SU-DHL-6 (cell line): ENCODE data around the gene CTBP1.

Experiments
- H2AFZ ChIP-seq: fragments of 200-600 bp; sonication (generic); 2 replicates; pipeline ENCODE4 v1.6.1; 2014; ENCODE audit warnings: low read depth, mild to moderate bottlenecking, moderate library complexity, mixed read lengths, antibody characterized with exemption, low read length; ENCODE audit not compliant: severe bottlenecking
- H3F3A ChIP-seq: fragments of 200-600 bp; shearing (Covaris generic); 2 replicates; pipeline ENCODE4 v1.6.0; 2016; ENCODE audit warnings: antibody characterized with exemption, mild to moderate bottlenecking; ENCODE audit not compliant: insufficient read depth
- H3K27ac ChIP-seq: fragments of 200-600 bp; sonication (generic); 2 replicates; pipeline ENCODE4 v1.5.1; 2016; ENCODE audit warnings: low read depth, mild to moderate bottlenecking, low read length, moderate library complexity, mixed read lengths
- H3K27me3 ChIP-seq: fragments of 200-600 bp; sonication (generic), shearing (Covaris generic); 2 replicates; pipeline ENCODE4 v1.6.0; 2014; ENCODE audit warnings: mild to moderate bottlenecking, low read length
- H3K36me3 ChIP-seq: fragments of 200-600 bp; sonication (generic); 2 replicates; pipeline ENCODE4 v1.6.1; 2014; ENCODE audit warnings: mild to moderate bottlenecking, low read length, mixed read lengths
- H3K4me2 ChIP-seq: fragments of 300-600, 200-600 bp; shearing (Covaris generic), sonication (generic); 2 replicates; pipeline ENCODE4 v1.6.0; 2014; ENCODE audit warnings: low read length, low read depth, mild to moderate bottlenecking; ENCODE audit not compliant: poor library complexity, severe bottlenecking
- H3K4me3 ChIP-seq: fragments of 200-600 bp; sonication (generic); 2 replicates; pipeline ENCODE4 v1.5.1; 2014; ENCODE audit warnings: antibody characterized with exemption, low read length, mild to moderate bottlenecking, mixed read lengths; ENCODE audit not compliant: insufficient read depth, poor library complexity, severe bottlenecking
- H3K79me2 ChIP-seq: fragments of 200-600 bp; sonication (generic); 2 replicates; pipeline ENCODE4 v1.6.1; 2014; ENCODE audit warnings: mild to moderate bottlenecking, low read length, moderate library complexity; ENCODE audit not compliant: insufficient read depth
- H3K9ac ChIP-seq: fragments of 200-600 bp; sonication (generic); 2 replicates; pipeline ENCODE4 v1.7.0; 2014; ENCODE audit warnings: mild to moderate bottlenecking, low read length
- H3K9me2 ChIP-seq: fragments of 200-600 bp; sonication (generic); replicated peaks from 2 replicates; pipeline ENCODE4 v1.6.1; 2014; ENCODE audit warnings: low read length; ENCODE audit not compliant: insufficient read depth
- H3K9me3 ChIP-seq: fragments of 200-600 bp; sonication (generic); 2 replicates; pipeline ENCODE4 v1.6.1; 2014; ENCODE audit warnings: low read length, mixed read lengths; ENCODE audit not compliant: insufficient read depth
- H4K20me1 ChIP-seq: fragments of 200-600 bp; sonication (generic); 2 replicates; pipeline ENCODE4 v1.6.1; 2014; ENCODE audit warnings: low read depth, mild to moderate bottlenecking, antibody characterized with exemption, low read length, moderate library complexity, mixed read lengths
- EZH2phosphoT487 ChIP-seq: fragments of 200-600 bp; sonication (generic), shearing (Covaris generic); conservative IDR thresholded peaks from 2 replicates; pipeline ENCODE4 v1.6.1; 2018; ENCODE audit warnings: mild to moderate bottlenecking, antibody characterized with exemption, low read length, moderate library complexity, mixed read lengths
- TF ChIP-seq, protein P1 (sequence below): fragments of 200-600 bp; sonication (generic); IDR thresholded peaks from one replicate; pipeline ENCODE4 v1.5.1; 2017; ENCODE audit warnings: antibody characterized with exemption, mild to moderate bottlenecking, low read length, moderate library complexity; ENCODE audit not compliant: insufficient read depth, poor library complexity, severe bottlenecking

Gene CTBP1

GRCh38 chr4:1204828-1205585, 43.9 kb downstream of the CTBP1 start:
- no peak overlapping the region for H2AFZ ChIP-seq
- no peak for TF ChIP-seq EZH2phosphoT487
- TF ChIP-seq, protein P1, sequence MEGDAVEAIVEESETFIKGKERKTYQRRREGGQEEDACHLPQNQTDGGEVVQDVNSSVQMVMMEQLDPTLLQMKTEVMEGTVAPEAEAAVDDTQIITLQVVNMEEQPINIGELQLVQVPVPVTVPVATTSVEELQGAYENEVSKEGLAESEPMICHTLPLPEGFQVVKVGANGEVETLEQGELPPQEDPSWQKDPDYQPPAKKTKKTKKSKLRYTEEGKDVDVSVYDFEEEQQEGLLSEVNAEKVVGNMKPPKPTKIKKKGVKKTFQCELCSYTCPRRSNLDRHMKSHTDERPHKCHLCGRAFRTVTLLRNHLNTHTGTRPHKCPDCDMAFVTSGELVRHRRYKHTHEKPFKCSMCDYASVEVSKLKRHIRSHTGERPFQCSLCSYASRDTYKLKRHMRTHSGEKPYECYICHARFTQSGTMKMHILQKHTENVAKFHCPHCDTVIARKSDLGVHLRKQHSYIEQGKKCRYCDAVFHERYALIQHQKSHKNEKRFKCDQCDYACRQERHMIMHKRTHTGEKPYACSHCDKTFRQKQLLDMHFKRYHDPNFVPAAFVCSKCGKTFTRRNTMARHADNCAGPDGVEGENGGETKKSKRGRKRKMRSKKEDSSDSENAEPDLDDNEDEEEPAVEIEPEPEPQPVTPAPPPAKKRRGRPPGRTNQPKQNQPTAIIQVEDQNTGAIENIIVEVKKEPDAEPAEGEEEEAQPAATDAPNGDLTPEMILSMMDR: no peak
- H3F3A ChIP-seq: peaks cover 5% of the 10 kb centered on the region
- no peaks in the 10 kb centered on the region for H3K27me3 ChIP-seq
- H3K79me2 ChIP-seq: 0 out of 2 replicates have a peak, but pooled peaks cover 6% of the 10 kb centered on the region
- no peak overlapping the region for H3K9ac ChIP-seq
- no peaks in the 10 kb centered on the region for H3K9me2 ChIP-seq
- no peak overlapping the region for H3K4me2 ChIP-seq
- no peak overlapping the region for H3K4me3 ChIP-seq
- no peaks in the 10 kb centered on the region for H3K9me3 ChIP-seq
- H4K20me1 ChIP-seq: no peaks in the 10 kb centered on the region
- no peaks in the 10 kb centered on the region for H3K36me3 ChIP-seq
- no peak overlapping the region for H3K27ac ChIP-seq

GRCh38 chr4:1204286-1204827, 44.6 kb downstream of the CTBP1 start:
- H3K27me3 ChIP-seq: no peaks in the 10 kb centered on the region
- H3K9ac ChIP-seq: no peak overlapping the region
- H3F3A ChIP-seq: peaks cover 12% of the 10 kb centered on the region
- no peak overlapping the region for H2AFZ ChIP-seq
- 0 out of 2 replicates have a peak, but pooled peaks cover 6% of the 10 kb centered on the region for H3K79me2 ChIP-seq
- H3K9me2 ChIP-seq: no peaks in the 10 kb centered on the region
- H3K4me3 ChIP-seq: no peak overlapping the region
- TF ChIP-seq, protein P1: no peak
- TF ChIP-seq EZH2phosphoT487: no peak
- H3K9me3 ChIP-seq: no peaks in the 10 kb centered on the region
- H3K4me2 ChIP-seq: no peak overlapping the region
- H3K27ac ChIP-seq: peak overlapping the region; percentile 60
- H4K20me1 ChIP-seq: no peaks in the 10 kb centered on the region
- H3K36me3 ChIP-seq: no peaks in the 10 kb centered on the region

DNA sequence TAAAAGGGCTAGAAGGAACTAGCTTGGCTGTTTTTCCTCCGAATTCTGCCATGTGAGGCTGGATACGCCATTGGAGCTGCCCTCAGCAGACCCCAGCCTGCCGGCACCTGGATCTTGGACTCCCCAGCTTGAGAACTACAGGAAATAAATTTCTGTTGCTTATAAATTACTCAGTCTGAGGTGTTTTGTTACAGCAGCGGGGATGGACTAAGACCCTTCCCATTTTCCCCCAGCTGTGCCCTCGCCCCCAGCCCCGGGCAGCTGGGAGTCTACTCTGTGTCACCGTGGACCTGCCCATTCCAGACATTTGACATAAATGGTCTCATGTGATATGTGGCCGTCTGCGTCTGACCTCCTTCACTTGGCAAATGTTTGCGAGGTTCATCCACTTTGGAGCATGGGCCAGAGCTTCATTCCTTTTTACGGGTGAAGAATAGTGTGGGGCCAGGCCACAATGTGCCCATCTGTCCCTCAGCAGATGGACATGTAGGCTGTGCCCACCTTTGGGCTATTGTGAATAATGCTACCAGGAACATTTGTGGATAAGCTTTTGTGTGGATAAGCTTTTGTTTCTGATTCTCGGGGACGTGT, 45.8 kb downstream of the CTBP1 start:
- Histone ChIP-seq H3K9ac (no peak overlapping the region), H3K9me2 (no peaks in the 10 kb centered on the region), H3K4me2 (no peak overlapping the region), H3K27me3 (no peaks in the 10 kb centered on the region), H3K27ac (peak overlapping the region; percentile 60), H3K79me2 (0 out of 2 replicates have a peak, but pooled peaks cover 6% of the 10 kb centered on the region), H3K4me3 (no peak overlapping the region), H4K20me1 (no peaks in the 10 kb centered on the region), H3F3A (peaks cover 20% of the 10 kb centered on the region), H2AFZ (no peak overlapping the region), H3K9me3 (no peaks in the 10 kb centered on the region), H3K36me3 (no peaks in the 10 kb centered on the region)
- TF ChIP-seq, protein P1: no peak
- TF ChIP-seq EZH2phosphoT487: no peak
